ENCODE measurements around the gene OTOR. TPM values are rescaled to one million over a fixed set of nuclear protein-coding genes. Genes with fewer than 3 reads are reported as not detected.

Gene OTOR
- total and polyA plus RNA-seq, 2 donors (not counting 3 experiments of a cell fraction or from before 2014, with no cell fraction given) = not detected

DNA sequence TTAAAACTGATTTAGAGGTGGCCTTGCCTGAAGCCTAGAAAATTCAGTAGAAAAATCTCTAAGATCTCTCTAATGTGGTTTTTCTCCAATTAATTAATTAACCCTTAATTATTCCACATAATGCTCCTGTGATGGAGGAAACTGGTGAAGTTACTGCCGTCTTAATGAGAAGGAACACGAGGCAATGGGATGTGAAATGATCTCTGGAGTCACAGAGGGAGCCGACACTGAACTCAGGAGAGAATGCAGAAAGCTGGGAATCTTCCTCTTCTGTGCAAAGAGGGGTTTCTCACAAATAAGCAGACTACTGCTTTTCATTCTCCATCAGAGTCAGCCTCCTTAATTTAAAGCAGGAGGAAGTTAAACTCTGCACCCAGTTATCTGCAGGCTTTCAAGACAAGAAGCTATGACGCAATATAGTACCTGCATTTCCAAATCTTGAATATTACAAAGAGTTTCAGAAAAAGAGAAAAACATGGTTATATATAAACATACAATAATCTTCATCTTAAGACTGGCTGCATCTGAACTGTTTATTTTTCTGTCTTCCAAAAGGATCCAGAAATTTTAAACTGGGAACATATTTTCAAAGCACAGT lies 36.4 kb upstream of the OTOR start:
- DNase-seq (ENCODE audit: low read depth, low spot score) = no peak
- no peak for FAIRE-seq
- no peaks in the 10 kb centered on the region for H3K9me3 ChIP-seq (replicated peaks; ENCODE audit: control insufficient read depth, insufficient read depth, low read length)
- H3K4me2 ChIP-seq (ENCODE audit: insufficient read depth, low read length) = no peak overlapping the region
- dilution Hi-C loops (cut with MboI; ENCODE audit: extremely low pct_ligation_motif_present, low sequenced_read_pairs) (no loop called here), intact Hi-C loops (cut with micrococcal nuclease) (no loop called here)
- no peaks in the 10 kb centered on the region for H3K4me1 ChIP-seq (ENCODE audit: control insufficient read depth, extremely low read depth, insufficient read depth, low read length)
- H4K20me1 ChIP-seq (replicated peaks; ENCODE audit: control insufficient read depth, extremely low read depth, insufficient read depth, low read length) = no peaks in the 10 kb centered on the region
- H3K9me1 ChIP-seq (replicated peaks; ENCODE audit: control insufficient read depth, extremely low read depth, insufficient read depth, low read length) = no peaks in the 10 kb centered on the region
- no peak overlapping the region for H3K4me3 ChIP-seq (replicated peaks in 1 of 3; ENCODE audit: insufficient read depth in 1 of 3, low read depth in 1 of 3, low read length in 3 of 3)
- H3K9ac ChIP-seq (replicated peaks; ENCODE audit: extremely low read depth, insufficient read depth, low read length) = no peak overlapping the region
- BruUV-seq (replicated peaks) = no TSS peak
- TF ChIP-seq POLR2A (IDR thresholded peaks at IDR 0.05; ENCODE audit: low read depth, low read length) (no peak), MYC (IDR thresholded peaks at IDR 0.05; ENCODE audit: low read depth, low read length) (no peak), JUN (IDR thresholded peaks at IDR 0.05; ENCODE audit: borderline replicate concordance, insufficient read depth, insufficient read length, low read depth) (no peak), POLR2AphosphoS5 (IDR thresholded peaks at IDR 0.05; ENCODE audit: insufficient read depth, low read depth, low read length) (no peak), GATA2 (IDR thresholded peaks at IDR 0.05; ENCODE audit: insufficient read depth, insufficient read length, low read depth, low read length) (no peak), FOS (IDR thresholded peaks at IDR 0.05; ENCODE audit: borderline replicate concordance, insufficient read depth, low read length) (no peak), EZH2 (IDR thresholded peaks at IDR 0.05; ENCODE audit: borderline replicate concordance, low read depth, low read length, severe bottlenecking) (no peak)
- TF ChIP-seq, protein P1, sequence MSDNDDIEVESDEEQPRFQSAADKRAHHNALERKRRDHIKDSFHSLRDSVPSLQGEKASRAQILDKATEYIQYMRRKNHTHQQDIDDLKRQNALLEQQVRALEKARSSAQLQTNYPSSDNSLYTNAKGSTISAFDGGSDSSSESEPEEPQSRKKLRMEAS (IDR thresholded peaks at IDR 0.05; ENCODE audit: insufficient read depth, insufficient read length) = no peak
- TF ChIP-seq, protein P2, sequence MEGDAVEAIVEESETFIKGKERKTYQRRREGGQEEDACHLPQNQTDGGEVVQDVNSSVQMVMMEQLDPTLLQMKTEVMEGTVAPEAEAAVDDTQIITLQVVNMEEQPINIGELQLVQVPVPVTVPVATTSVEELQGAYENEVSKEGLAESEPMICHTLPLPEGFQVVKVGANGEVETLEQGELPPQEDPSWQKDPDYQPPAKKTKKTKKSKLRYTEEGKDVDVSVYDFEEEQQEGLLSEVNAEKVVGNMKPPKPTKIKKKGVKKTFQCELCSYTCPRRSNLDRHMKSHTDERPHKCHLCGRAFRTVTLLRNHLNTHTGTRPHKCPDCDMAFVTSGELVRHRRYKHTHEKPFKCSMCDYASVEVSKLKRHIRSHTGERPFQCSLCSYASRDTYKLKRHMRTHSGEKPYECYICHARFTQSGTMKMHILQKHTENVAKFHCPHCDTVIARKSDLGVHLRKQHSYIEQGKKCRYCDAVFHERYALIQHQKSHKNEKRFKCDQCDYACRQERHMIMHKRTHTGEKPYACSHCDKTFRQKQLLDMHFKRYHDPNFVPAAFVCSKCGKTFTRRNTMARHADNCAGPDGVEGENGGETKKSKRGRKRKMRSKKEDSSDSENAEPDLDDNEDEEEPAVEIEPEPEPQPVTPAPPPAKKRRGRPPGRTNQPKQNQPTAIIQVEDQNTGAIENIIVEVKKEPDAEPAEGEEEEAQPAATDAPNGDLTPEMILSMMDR (IDR thresholded peaks at IDR 0.05; ENCODE audit: extremely low read depth in 1 of 2, insufficient read depth in 1 of 2, low read depth in 1 of 2, low read length in 2 of 2) = no peak
- ChIA-PET CTCF (no interaction called here), POLR2A (no interaction called here)
- H3K27ac ChIP-seq (ENCODE audit: insufficient read depth, low read depth, low read length) = no peak overlapping the region
- no peaks in the 10 kb centered on the region for H3K36me3 ChIP-seq (ENCODE audit: control insufficient read depth in 2 of 2, extremely low read depth in 1 of 2, insufficient read depth in 2 of 2, low read length in 2 of 2)
- no peaks in the 10 kb centered on the region for H3K79me2 ChIP-seq (ENCODE audit: control insufficient read depth, insufficient read depth, low read length)
- H2AFZ ChIP-seq (ENCODE audit: low read depth, low read length) = no peak overlapping the region
- peaks cover 0 to 1% of the 10 kb centered on the region in 2 experiments for H3K27me3 ChIP-seq (ENCODE audit: control insufficient read depth in 2 of 2, insufficient read depth in 2 of 2, low read length in 2 of 2)
